Liver (tissue), 9 donors: Measurements from ENCODE around the gene CACNA1C. TPM values are rescaled to one million over a fixed set of nuclear protein-coding genes. Genes with fewer than 3 reads are reported as not detected.

ENCODE experiments used
- DNase-seq: peaks from one replicate; pipeline ENCODE4 v3.0.0-alpha.2; 2017; ENCODE audit warnings: low spot score
- H3K27ac ChIP-seq, 2 donors: one replicate each; pipeline ENCODE4 v1.7.0; 2013; ENCODE audit warnings: inconsistent platforms in 2 of 2, low read length in 2 of 2, control low read depth in 1 of 2, low read depth in 1 of 2, mild to moderate bottlenecking in 1 of 2
- H3K27me3 ChIP-seq, 4 donors: one replicate each; pipeline versions ENCODE4 v1.6.1 to v1.7.0; 2013; ENCODE audit warnings: low read length in 3 of 4, inconsistent platforms in 1 of 4, mild to moderate bottlenecking in 1 of 4, moderate library complexity in 1 of 4; ENCODE audit not compliant: control insufficient read depth in 4 of 4, insufficient read depth in 4 of 4
- H3K36me3 ChIP-seq, 4 donors: one replicate each; pipeline versions ENCODE4 v1.6.1 to v1.7.0; 2013; ENCODE audit warnings: low read length in 3 of 4, mild to moderate bottlenecking in 3 of 4, low read depth in 1 of 4, moderate library complexity in 1 of 4; ENCODE audit not compliant: control insufficient read depth in 4 of 4, insufficient read depth in 3 of 4
- H3K4me1 ChIP-seq, 4 donors: one replicate each; pipeline versions ENCODE4 v1.6.1 to v1.7.0; 2013; ENCODE audit warnings: low read length in 3 of 4, mild to moderate bottlenecking in 3 of 4, moderate library complexity in 1 of 4; ENCODE audit not compliant: control insufficient read depth in 4 of 4, insufficient read depth in 4 of 4
- H3K4me3 ChIP-seq, 3 donors: one replicate each; pipeline versions ENCODE4 v1.6.1 to v1.7.0; 2013; ENCODE audit warnings: low read length in 3 of 3, control low read depth in 1 of 3, low read depth in 1 of 3, mild to moderate bottlenecking in 1 of 3
- H3K9ac ChIP-seq, 2 donors: one replicate each; pipeline ENCODE4 v1.7.0; 2013; ENCODE audit warnings: low read length in 2 of 2, mild to moderate bottlenecking in 2 of 2, moderate library complexity in 2 of 2, control low read depth in 1 of 2, low read depth in 1 of 2
- H3K9me3 ChIP-seq, 4 donors: one replicate each; pipeline versions ENCODE4 v1.6.1 to v1.7.0; 2013; ENCODE audit warnings: low read length in 3 of 4; ENCODE audit not compliant: control insufficient read depth in 4 of 4
- ATF3 ChIP-seq: IDR thresholded peaks from 2 replicates; pipeline ENCODE4 v1.6.1; 2016; ENCODE audit warnings: antibody characterized with exemption
- CTCF ChIP-seq: fragments of 150-350 bp; IDR thresholded peaks from 2 replicates; pipeline ENCODE4 v1.5.1; 2017; ENCODE audit warnings: improper control_type of control experiment, low read depth, low read length; ENCODE audit not compliant: missing input control
- EGR1 ChIP-seq, 2 donors: IDR thresholded peaks; 2 replicates each; pipeline ENCODE4 v1.6.1; 2016 to 2018; ENCODE audit warnings: antibody characterized with exemption in 2 of 2, low read depth in 2 of 2
- FOXA1 ChIP-seq: IDR thresholded peaks from 2 replicates; pipeline ENCODE4 v1.6.1; 2016; ENCODE audit warnings: antibody characterized with exemption
- FOXA2 ChIP-seq: IDR thresholded peaks from 2 replicates; pipeline ENCODE4 v1.6.1; 2016; ENCODE audit warnings: antibody characterized with exemption
- GABPA ChIP-seq, 2 donors: IDR thresholded peaks in 1 of 2; conservative IDR thresholded peaks in 1 of 2; 2 replicates each; pipeline ENCODE4 v1.6.1; 2016; ENCODE audit warnings: antibody characterized with exemption in 2 of 2, mild to moderate bottlenecking in 1 of 2, moderate library complexity in 1 of 2
- HNF4A ChIP-seq, 2 donors: conservative IDR thresholded peaks; 2 replicates each; pipeline ENCODE4 v1.6.1; 2016; ENCODE audit warnings: antibody characterized with exemption in 2 of 2, mild to moderate bottlenecking in 2 of 2
- HNF4G ChIP-seq: IDR thresholded peaks from 2 replicates; pipeline ENCODE4 v1.6.1; 2016; ENCODE audit warnings: antibody characterized with exemption
- JUND ChIP-seq, 2 donors: IDR thresholded peaks; 2 replicates each; pipeline ENCODE4 v1.6.1; 2016; ENCODE audit warnings: antibody characterized with exemption in 2 of 2
- MAX ChIP-seq: IDR thresholded peaks from 2 replicates; pipeline ENCODE4 v1.6.1; 2016; ENCODE audit warnings: antibody characterized with exemption
- NR2F2 ChIP-seq: IDR thresholded peaks from 2 replicates; pipeline ENCODE4 v1.6.1; 2016; ENCODE audit warnings: antibody characterized with exemption
- RAD21 ChIP-seq, 2 donors: IDR thresholded peaks; 2 replicates each; pipeline ENCODE4 v1.6.1; 2016; ENCODE audit warnings: antibody characterized with exemption in 2 of 2, mild to moderate bottlenecking in 2 of 2
- RXRA ChIP-seq, 2 donors: IDR thresholded peaks; 2 replicates each; pipeline ENCODE4 v1.6.1; 2017 to 2018; ENCODE audit warnings: antibody characterized with exemption in 2 of 2, mild to moderate bottlenecking in 1 of 2
- SP1 ChIP-seq: IDR thresholded peaks from 2 replicates; pipeline ENCODE4 v1.6.1; 2018; ENCODE audit warnings: antibody characterized with exemption, mild to moderate bottlenecking
- TAF1 ChIP-seq: conservative IDR thresholded peaks from 2 replicates; pipeline ENCODE4 v1.6.1; 2016; ENCODE audit warnings: antibody characterized with exemption, mild to moderate bottlenecking
- YY1 ChIP-seq: IDR thresholded peaks from 2 replicates; pipeline ENCODE4 v1.6.1; 2016; ENCODE audit warnings: antibody characterized with exemption, mild to moderate bottlenecking
- ZBTB33 ChIP-seq: IDR thresholded peaks from 2 replicates; pipeline ENCODE4 v1.6.1; 2016; ENCODE audit warnings: antibody characterized with exemption
- WGBS: extraction: QIAGEN DNeasy Blood & Tissue Kit; methylation state at CpG from one replicate; pipeline ENCODE4 v1.1.7; 2013; 5-methylcytosine and 5-hydroxymethylcytosine counted together
- polyA plus RNA-seq, 2 donors: library from polyadenylated mRNA; stranded (reverse) in 1 of 2; unstranded in 1 of 2; fragments of 200-250 nt in 1 of 2; fragments of >200 nt in 1 of 2; fragmentation: Nextera tagmentation in 1 of 2; extraction: Ambion mirVana in 1 of 2; gene quantifications; one replicate each; pipeline versions ENCODE4 v1.2.1 to v1.2.3, GENCODE V29; 2013 to 2015
- total RNA-seq, 2 donors: library from RNA; depleted of rRNA; stranded (reverse); fragments of >200 nt; gene quantifications; one replicate each; pipeline ENCODE4 v1.2.3, GENCODE V29; 2014
- donor health status: healthy.
- donor health status: healthy.
- donor health status: healthy.
- donor health status: healthy.
- donor health status: healthy.

Gene CACNA1C
- total and polyA plus RNA-seq, 4 donors = 0.23 to 1.9 (median 0.41) TPM

- Histone ChIP-seq H3K27ac (no peak overlapping the region), H3K4me3 (no peak overlapping the region), H3K4me1 (no peaks in the 10 kb centered on the region), H3K9ac (no peak overlapping the region), H3K27me3 (peaks cover 0 to 4% (median 0%) of the 10 kb centered on the region in 4 donors), H3K36me3 (no peaks in the 10 kb centered on the region), H3K9me3 (no peaks in the 10 kb centered on the region)
- no peak for DNase-seq
- TF ChIP-seq SP1 = no peak
- no peak for TF ChIP-seq YY1
- TF ChIP-seq FOXA1 = no peak
- 52% methylated on average over 4 of the region's 4 CpGs for WGBS
Observed at GRCh38 chr12:2194060-2194459, 141.3 kb downstream of the CACNA1C start.

- no peak for DNase-seq
- H3K9ac ChIP-seq = no peak overlapping the region
- H3K4me1 ChIP-seq = no peaks in the 10 kb centered on the region
- no peak for TF ChIP-seq ZBTB33
- TF ChIP-seq NR2F2 = no peak
- no peak for TF ChIP-seq GABPA (IDR thresholded peaks at IDR 0.05 in 1 of 2, conservative IDR thresholded peaks at IDR 0.05 in 1 of 2)
- no peak for TF ChIP-seq TAF1
- TF ChIP-seq MAX = no peak
- no peak for TF ChIP-seq YY1
- no peak for TF ChIP-seq HNF4G
- no peak for TF ChIP-seq JUND (IDR thresholded peaks at IDR 0.05)
- TF ChIP-seq ATF3 = no peak
- TF ChIP-seq FOXA2 = no peak
- H3K4me3 ChIP-seq = no peak overlapping the region
- no peaks in the 10 kb centered on the region for H3K9me3 ChIP-seq
- H3K36me3 ChIP-seq = no peaks in the 10 kb centered on the region
- 32% methylated on average over 4 of the region's 4 CpGs for WGBS
- H3K27ac ChIP-seq = no peak overlapping the region
- peaks cover 0 to 4% (median 0%) of the 10 kb centered on the region in 4 donors for H3K27me3 ChIP-seq
Observed at GRCh38 chr12:2194571-2194970, 141.8 kb downstream of the CACNA1C start.

- no peaks in the 10 kb centered on the region for H3K9me3 ChIP-seq
- H3K4me1 ChIP-seq = no peaks in the 10 kb centered on the region
- TF ChIP-seq EGR1 (IDR thresholded peaks at IDR 0.05; ENCODE audit: low read depth in 2 of 2) (no peak), RXRA (IDR thresholded peaks at IDR 0.05) (no peak), FOXA2 (no peak), TAF1 (no peak), CTCF (no peak), NR2F2 (no peak), HNF4A (conservative IDR thresholded peaks at IDR 0.05) (no peak), SP1 (no peak), RAD21 (IDR thresholded peaks at IDR 0.05) (no peak), ZBTB33 (no peak), MAX (no peak), FOXA1 (no peak)
- no peaks in the 10 kb centered on the region for H3K36me3 ChIP-seq
- H3K27ac ChIP-seq = no peak overlapping the region
- 78% methylated on average over 5 of the region's 5 CpGs for WGBS
- H3K9ac ChIP-seq = no peak overlapping the region
- DNase-seq = no peak
- H3K27me3 ChIP-seq = peaks cover 0 to 4% (median 0%) of the 10 kb centered on the region in 4 donors
- H3K4me3 ChIP-seq = no peak overlapping the region
Observed at GRCh38 chr12:2195085-2195484, 142.3 kb downstream of the CACNA1C start.
